Ecto neural progenitor cell (in vitro differentiated cells): Measurements from ENCODE around the gene GRIN2C.

ENCODE experiments used
- DNase-seq: peaks from one replicate; pipeline ENCODE4 v3.0.0-alpha.2; 2018; ENCODE audit warnings: low spot score

GRIN2C gene

GRCh38 chr17:74821655-74822334 is 37.9 kb downstream of the GRIN2C start:
- no peak for DNase-seq

DNA sequence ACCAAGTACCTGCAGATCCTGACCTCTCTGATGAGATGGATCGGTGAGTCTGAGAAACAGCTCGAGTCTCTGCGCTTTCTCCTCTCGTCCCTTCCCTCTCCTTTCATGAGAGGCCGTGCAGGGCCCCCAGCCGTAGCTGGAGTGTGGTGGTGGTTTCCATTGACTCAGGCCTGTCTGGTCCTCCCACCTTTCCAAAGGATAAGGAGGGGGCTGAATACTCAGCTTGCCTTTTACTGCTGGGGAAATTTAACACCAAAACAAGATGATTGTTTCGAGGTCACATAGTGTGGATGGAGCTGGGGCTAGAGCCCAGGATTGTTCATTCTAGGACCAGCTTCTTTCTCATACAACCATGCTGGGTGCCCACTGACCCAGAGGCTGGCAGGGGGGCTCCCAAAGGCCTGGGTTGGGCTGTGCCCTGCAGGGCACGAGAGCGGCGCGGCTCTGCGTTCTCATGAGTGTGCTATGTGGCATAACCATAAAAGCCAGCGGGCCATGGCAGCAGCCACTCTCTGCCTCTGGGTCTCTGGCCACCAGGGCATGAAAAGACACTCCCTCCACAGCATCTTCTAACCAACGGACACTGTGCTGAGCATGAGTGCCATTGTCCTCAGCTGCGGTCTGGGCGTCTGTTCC is 39.8 kb downstream of the GRIN2C start:
- DNase-seq = no peak

- DNase-seq = no peak
Observed at GRCh38 chr17:74818291-74818938, 41.3 kb downstream of the GRIN2C start.

DNA sequence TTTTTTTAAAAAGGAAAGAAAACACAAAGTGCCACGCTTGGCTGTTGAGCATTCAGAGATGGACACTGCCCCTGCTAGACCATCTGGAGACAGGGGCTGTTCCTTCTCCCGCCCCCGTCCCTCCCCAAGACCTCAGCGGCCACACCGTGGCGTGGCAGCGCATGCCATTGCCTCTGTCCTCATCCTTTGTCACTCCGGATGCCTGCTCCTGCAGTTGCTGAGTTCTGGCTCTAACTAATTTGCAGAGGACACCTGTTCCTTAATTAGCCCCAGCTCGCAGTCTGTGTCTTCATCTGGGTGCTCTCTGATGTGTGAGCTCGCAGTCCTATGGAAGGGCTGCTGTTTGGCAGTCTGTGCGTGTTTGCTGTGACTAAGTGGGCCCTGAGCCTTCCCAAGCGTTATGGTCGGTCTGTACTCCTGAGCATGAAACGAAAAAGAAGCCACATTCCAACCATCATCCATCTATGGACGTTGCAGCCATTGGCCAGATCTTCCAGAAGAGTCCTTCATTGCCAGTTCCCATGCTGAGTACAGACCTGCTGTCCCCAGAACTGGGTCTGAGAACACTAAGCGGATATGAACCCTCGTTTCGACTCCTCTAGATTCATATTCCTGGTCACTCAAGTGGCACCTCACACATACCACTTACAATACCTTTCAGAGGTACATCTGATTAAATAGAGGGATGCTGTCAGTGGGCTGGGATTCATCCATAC is 42.6 kb downstream of the GRIN2C start:
- no peak for DNase-seq

GRCh38 chr17:74815550-74816370 is 43.9 kb downstream of the GRIN2C start:
- peak; percentile 77 for DNase-seq

- DNase-seq = no peak
Observed at GRCh38 chr17:74815067-74815466, 44.6 kb downstream of the GRIN2C start.

DNA sequence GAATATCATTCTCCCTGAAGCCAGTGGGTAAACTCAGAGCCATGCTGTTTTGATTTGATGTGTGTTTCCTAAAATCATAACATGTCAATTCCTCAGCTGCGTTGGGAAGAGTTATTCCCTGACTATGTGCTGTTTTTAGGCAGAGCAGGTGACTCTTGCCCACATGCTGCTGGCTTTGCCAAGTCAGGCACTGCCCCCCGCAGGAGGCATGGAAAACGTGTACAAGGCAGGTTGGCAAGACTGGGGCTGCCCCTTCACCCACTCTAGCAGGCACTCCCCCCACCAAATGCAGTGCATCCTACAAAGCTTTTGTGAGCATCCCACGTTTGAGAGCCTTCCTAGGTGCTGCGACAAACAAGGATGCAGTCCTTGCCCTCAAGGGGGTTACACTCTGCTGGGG is 45.2 kb downstream of the GRIN2C start:
- DNase-seq = no peak

- no peak for DNase-seq
Observed at GRCh38 chr17:74812109-74813009, 47.3 kb downstream of the GRIN2C start.

GRCh38 chr17:74810699-74811485 is 48.8 kb downstream of the GRIN2C start:
- DNase-seq = no peak

DNA sequence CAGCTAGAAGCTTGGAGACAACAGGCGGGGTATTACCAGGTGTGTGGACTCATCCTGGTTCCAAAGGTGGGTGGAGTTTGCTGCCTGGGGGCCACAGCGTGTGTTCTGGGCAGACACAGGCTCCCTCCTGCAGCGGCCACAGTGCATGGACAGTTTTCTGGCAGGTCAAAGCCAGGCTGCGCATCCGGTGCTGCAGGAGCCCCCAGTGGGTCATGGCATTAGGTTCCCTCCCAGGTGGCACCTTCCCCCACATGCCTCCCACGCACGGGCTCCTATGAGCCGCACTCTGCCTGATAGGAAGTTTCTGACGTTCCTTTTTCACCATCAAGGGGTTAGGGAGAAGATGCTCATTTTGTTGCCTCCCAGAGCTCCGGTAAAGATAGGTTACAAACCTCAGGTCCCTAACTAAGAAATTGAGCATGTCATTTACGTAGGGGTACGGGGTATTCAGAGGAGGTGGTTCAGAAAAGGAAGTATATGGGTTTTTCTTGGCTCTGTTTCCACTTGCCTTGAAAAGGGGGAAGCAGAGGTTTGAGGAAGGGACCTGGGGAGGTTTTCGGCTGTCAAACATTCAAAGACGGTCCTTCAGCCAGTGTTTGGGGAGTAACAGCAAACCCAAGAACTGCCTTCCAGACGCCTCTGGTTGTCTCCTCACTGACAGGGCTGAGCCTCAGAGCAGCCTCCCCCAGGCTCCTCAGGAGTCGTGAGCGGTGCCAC is 50.8 kb downstream of the GRIN2C start:
- DNase-seq = no peak

DNA sequence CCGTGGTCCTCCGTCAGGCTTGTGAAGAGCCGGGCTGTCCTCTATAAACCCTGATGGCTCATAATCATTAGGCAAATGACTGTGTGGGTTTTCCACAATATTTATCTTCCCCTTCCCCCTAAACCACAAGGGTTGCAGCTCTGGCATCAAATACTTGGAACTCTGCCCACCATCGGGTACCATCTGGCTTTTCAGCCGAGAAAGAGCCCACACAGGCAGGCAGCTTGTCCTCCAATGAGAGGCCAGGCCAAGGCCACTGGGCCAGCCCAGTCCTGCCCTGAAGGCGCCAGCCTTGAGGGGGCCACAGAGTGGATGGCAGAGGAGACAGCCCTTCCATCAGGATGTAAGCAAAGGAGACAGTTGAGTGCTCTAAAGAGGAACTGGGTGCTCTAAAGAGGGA is 51.8 kb downstream of the GRIN2C start:
- no peak for DNase-seq

DNA sequence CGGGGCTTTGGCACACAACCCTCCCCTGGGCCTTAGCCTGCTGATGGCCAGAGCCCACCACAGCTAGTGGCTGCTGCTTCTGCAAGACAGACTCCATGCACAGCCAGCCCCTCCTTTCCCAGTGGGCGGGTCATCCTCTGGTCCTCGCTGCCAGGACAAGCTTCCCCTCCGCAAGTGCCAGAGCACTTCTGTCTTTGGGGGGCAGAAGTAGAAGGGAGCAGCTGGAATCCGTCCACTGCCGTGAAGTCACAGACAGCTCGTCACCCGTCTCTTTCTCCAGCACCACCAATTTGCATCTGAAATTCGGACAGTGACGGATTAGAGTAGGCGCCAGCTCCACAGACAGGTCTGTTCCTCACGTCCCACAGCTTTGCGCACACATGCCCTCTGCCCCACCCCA is 52.2 kb downstream of the GRIN2C start:
- no peak for DNase-seq

DNA sequence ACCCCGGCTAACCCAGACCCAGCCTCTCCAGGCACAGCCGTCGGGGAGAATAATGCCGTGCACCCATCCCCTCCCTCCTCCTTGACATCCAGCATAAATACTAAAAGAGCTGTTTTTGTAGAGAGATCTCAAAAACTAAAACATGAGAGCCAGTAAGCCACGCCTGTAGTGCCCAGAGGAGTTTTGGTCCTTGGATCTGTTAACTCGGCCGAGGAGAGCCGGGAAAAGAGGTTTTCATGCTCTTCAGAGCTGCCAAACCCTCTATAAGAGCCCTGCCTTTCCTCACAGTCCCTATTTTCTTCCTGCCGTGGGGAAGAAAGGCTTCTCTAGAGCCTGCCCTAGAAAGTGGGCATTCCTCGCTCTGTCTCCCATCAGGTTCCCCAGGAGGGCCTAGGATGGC is 53.4 kb downstream of the GRIN2C start:
- no peak for DNase-seq

DNA sequence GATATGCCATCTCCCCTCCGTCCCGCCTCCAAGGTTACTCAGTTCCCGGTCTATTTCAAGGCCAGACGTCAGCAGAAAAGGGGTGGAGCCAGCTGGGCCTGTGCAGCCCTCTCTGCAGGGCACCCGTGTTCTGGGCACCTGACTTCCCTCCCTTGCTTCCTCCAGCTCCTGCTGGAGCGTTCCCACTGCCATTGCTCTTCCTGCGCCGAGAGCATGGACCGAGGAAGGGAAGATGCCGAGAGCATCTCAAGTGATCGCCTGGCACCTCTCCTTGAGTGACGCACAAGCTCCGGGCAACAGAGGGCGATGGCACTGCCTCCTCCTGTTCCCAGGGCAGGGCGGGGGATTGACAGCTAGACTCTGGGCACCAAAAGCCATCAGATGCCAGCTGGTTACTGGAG is 54.1 kb downstream of the GRIN2C start:
- DNase-seq = no peak

DNA sequence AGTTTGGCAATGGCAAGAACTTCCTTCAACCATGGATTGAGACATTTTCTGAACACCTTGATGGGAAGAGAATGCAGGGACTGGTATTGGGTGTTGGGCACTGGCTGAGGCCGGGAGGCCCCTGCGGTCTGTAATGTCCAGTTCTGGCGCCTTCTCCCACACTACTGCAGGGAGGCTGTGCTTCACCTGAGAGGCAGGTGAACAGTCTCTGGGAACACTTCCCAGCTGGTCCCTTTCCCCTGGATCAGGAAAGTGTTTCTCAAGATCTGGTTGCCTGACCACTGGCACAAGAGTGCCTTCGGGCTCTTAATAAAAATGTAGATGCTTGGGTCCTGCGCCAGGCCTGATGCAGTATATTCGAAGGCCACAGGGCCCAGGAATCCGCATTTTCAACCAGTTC is 55.0 kb downstream of the GRIN2C start:
- no peak for DNase-seq

- DNase-seq = no peak
Observed at GRCh38 chr17:74803971-74804370, 55.7 kb downstream of the GRIN2C start.

- DNase-seq = no peak
Observed at GRCh38 chr17:74803388-74803930, 56.2 kb downstream of the GRIN2C start.

DNA sequence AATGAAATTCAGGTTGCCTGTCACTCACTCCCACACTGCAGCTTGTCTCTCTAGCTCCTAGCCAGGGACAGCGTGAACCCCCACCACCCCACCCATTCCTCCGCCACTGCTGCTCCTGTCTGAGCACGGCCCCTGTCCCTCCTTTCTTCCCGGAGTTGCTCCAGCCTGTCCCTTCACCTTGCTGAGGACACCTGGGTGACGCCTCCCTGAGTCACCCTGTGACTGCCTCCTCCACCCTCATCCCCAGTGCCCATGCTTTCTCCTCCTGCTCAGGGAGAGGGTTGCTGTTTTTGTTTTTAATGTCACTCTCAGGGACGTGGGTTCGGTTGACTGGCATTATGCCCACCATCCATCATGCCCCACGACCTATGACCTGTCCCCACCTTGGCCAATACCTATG is 57.8 kb downstream of the GRIN2C start:
- no peak for DNase-seq

DNA sequence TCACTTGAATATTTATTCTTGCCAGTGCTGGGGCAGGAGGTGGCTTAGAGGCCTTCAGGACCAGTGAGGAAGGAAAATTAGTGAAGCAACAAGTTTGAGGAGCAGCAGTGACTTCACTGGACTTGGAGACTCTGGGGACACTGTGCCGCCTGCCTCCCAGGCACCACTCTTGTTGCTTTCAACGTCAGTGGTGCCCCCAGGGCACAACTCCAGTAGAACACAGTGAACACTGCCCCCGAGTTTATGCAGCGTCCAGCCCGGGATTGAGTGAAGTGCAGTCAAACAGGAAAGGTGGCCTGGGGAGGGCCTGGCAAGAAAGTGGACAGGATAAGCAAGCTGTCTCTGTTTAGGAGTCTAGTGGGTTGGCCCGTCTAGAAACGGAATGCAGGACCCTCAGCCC is 59.2 kb downstream of the GRIN2C start:
- DNase-seq = no peak
